GM12874 (cell line): ENCODE data around the gene PCOLCE2.

ENCODE experiments used
- CTCF ChIP-seq: IDR thresholded peaks from 2 replicates; pipeline ENCODE4 v1.5.1; 2011; ENCODE audit warnings: low read depth, mild to moderate bottlenecking, control low read depth, low read length, moderate library complexity; ENCODE audit not compliant: insufficient read depth

The PCOLCE2 gene

GRCh38 chr3:142858043-142858442 lies 30.8 kb downstream of the PCOLCE2 start:
- no peak for TF ChIP-seq CTCF

GRCh38 chr3:142857056-142857455 lies 31.8 kb downstream of the PCOLCE2 start:
- no peak for TF ChIP-seq CTCF

GRCh38 chr3:142853270-142854168 lies 35.4 kb downstream of the PCOLCE2 start:
- no peak for TF ChIP-seq CTCF

- TF ChIP-seq CTCF: no peak
These were observed 36.9 kb downstream of the PCOLCE2 start for GRCh38 chr3:142852009-142852408.

GRCh38 chr3:142850395-142851023 lies 38.4 kb downstream of the PCOLCE2 start:
- no peak for TF ChIP-seq CTCF

- no peak for TF ChIP-seq CTCF
These were observed 39.7 kb downstream of the PCOLCE2 start for GRCh38 chr3:142849148-142849547.

GRCh38 chr3:142846779-142847577 lies 41.9 kb downstream of the PCOLCE2 start:
- TF ChIP-seq CTCF: no peak
